Measurements from ENCODE around the gene KRTAP9-1. TPM values are rescaled to one million over a fixed set of nuclear protein-coding genes. Genes with fewer than 3 reads are reported as not detected.
"Not testable (repeated sequence)": the region's sequence is repeated elsewhere in the genome, so short reads cannot be mapped to it uniquely, and the experiment has no call there.

KRTAP9-1 gene
- total and polyA plus RNA-seq, 2 donors (not counting 3 experiments of a cell fraction or from before 2014, with no cell fraction given): not detected

DNA sequence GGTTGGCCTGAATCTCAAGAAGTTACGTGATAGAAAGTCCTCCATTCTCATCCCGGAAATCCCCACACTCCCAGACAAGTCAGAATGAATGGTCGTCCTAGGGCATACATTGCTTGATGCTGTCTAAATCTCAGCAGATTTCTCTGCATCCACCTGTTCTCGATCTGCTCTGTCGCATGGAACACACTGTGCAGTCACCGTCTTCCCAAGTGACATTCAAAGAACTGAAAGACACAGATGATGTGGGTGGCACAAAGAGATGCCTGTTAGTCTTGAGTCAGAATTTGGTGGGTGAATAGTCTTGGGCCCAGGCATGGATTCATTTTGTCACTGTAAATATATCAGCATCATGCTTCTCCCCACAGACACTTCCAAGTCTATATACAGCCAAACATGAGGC is 42.0 kb downstream of the KRTAP9-1 start:
- intact Hi-C loops (cut with micrococcal nuclease): no loop called here
- DNase-seq (ENCODE audit: low read depth, low spot score): no peak
- Histone ChIP-seq H2AFZ (ENCODE audit: low read depth, low read length) (no peak overlapping the region), H3K27me3 (ENCODE audit: control insufficient read depth in 2 of 2, insufficient read depth in 2 of 2, low read length in 2 of 2) (no peaks in the 10 kb centered on the region), H3K79me2 (ENCODE audit: control insufficient read depth, insufficient read depth, low read length) (no peaks in the 10 kb centered on the region), H3K9me1 (replicated peaks; ENCODE audit: control insufficient read depth, extremely low read depth, insufficient read depth, low read length) (no peaks in the 10 kb centered on the region), H3K27ac (ENCODE audit: insufficient read depth, low read depth, low read length) (no peak overlapping the region), H3K4me1 (ENCODE audit: control insufficient read depth, extremely low read depth, insufficient read depth, low read length) (no peaks in the 10 kb centered on the region), H3K36me3 (ENCODE audit: control insufficient read depth in 2 of 2, extremely low read depth in 1 of 2, insufficient read depth in 2 of 2, low read length in 2 of 2) (no peaks in the 10 kb centered on the region), H4K20me1 (replicated peaks; ENCODE audit: control insufficient read depth, extremely low read depth, insufficient read depth, low read length) (no peaks in the 10 kb centered on the region), H3K9me3 (replicated peaks; ENCODE audit: control insufficient read depth, insufficient read depth, low read length) (no peaks in the 10 kb centered on the region), H3K4me3 (replicated peaks in 1 of 3; ENCODE audit: insufficient read depth in 1 of 3, low read depth in 1 of 3, low read length in 3 of 3) (no peak overlapping the region), H3K9ac (replicated peaks; ENCODE audit: extremely low read depth, insufficient read depth, low read length) (no peak overlapping the region), H3K4me2 (ENCODE audit: insufficient read depth, low read length) (no peak overlapping the region)
- TF ChIP-seq, protein P1, sequence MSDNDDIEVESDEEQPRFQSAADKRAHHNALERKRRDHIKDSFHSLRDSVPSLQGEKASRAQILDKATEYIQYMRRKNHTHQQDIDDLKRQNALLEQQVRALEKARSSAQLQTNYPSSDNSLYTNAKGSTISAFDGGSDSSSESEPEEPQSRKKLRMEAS (IDR thresholded peaks at IDR 0.05; ENCODE audit: insufficient read depth, insufficient read length): no peak
- TF ChIP-seq, protein P2, sequence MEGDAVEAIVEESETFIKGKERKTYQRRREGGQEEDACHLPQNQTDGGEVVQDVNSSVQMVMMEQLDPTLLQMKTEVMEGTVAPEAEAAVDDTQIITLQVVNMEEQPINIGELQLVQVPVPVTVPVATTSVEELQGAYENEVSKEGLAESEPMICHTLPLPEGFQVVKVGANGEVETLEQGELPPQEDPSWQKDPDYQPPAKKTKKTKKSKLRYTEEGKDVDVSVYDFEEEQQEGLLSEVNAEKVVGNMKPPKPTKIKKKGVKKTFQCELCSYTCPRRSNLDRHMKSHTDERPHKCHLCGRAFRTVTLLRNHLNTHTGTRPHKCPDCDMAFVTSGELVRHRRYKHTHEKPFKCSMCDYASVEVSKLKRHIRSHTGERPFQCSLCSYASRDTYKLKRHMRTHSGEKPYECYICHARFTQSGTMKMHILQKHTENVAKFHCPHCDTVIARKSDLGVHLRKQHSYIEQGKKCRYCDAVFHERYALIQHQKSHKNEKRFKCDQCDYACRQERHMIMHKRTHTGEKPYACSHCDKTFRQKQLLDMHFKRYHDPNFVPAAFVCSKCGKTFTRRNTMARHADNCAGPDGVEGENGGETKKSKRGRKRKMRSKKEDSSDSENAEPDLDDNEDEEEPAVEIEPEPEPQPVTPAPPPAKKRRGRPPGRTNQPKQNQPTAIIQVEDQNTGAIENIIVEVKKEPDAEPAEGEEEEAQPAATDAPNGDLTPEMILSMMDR (IDR thresholded peaks at IDR 0.05; ENCODE audit: extremely low read depth in 1 of 2, insufficient read depth in 1 of 2, low read depth in 1 of 2, low read length in 2 of 2): no peak
- TF ChIP-seq MYC (IDR thresholded peaks at IDR 0.05; ENCODE audit: low read depth, low read length) (no peak), EZH2 (IDR thresholded peaks at IDR 0.05; ENCODE audit: borderline replicate concordance, low read depth, low read length, severe bottlenecking) (no peak), FOS (IDR thresholded peaks at IDR 0.05; ENCODE audit: borderline replicate concordance, insufficient read depth, low read length) (no peak), JUN (IDR thresholded peaks at IDR 0.05; ENCODE audit: borderline replicate concordance, insufficient read depth, insufficient read length, low read depth) (no peak), GATA2 (IDR thresholded peaks at IDR 0.05; ENCODE audit: insufficient read depth, insufficient read length, low read depth, low read length) (no peak), POLR2AphosphoS5 (IDR thresholded peaks at IDR 0.05; ENCODE audit: insufficient read depth, low read depth, low read length) (no peak), POLR2A (IDR thresholded peaks at IDR 0.05; ENCODE audit: low read depth, low read length) (no peak)
- FAIRE-seq: no peak
- ChIA-PET POLR2A (no interaction called here), CTCF (interaction anchor here (0.9 kb wide), 1 partner anchor 322 kb away, joined by 3 read pairs; no protein-coding TSS in a partner anchor)
- dilution Hi-C loops (cut with MboI; ENCODE audit: extremely low pct_ligation_motif_present, low sequenced_read_pairs): no loop called here
- no TSS peak for BruUV-seq (replicated peaks)

DNA sequence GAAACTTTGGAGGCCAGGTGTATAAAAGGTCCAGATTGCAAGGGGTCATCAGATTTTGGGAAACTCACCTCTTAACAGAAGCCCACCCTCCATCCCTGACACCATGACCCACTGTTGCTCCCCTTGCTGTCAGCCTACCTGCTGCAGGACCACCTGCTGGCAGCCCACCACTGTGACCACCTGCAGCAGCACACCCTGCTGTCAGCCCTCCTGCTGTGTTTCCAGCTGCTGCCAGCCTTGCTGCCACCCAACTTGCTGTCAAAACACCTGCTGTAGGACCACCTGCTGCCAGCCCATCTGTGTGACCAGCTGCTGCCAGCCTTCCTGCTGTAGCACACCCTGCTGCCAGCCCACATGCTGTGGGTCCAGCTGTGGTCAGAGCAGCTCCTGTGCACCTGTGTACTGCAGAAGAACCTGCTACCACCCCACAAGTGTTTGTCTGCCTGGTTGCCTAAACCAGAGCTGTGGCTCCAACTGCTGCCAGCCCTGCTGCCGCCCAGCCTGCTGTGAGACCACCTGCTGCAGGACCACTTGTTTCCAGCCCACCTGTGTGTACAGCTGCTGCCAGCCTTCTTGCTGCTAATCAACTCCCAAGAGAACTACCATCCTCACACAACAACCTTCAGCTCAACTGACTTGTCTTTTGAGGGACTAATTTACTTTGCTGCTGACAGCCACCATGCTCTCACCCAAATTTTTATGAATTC is 42.9 kb downstream of the KRTAP9-1 start, which contains the start of gene KRTAP9-3:
Gene KRTAP9-3, plus strand, starts transcription at position 51 of the 707 bp plus-strand sequence. Its CDS starts 53 bp downstream, at position 104.
- H3K4me1 ChIP-seq (ENCODE audit: control insufficient read depth, extremely low read depth, insufficient read depth, low read length); BruUV-seq (replicated peaks); H3K27me3 ChIP-seq (ENCODE audit: control insufficient read depth in 2 of 2, insufficient read depth in 2 of 2, low read length in 2 of 2); H3K4me2 ChIP-seq (ENCODE audit: insufficient read depth, low read length); H3K36me3 ChIP-seq (ENCODE audit: control insufficient read depth in 2 of 2, extremely low read depth in 1 of 2, insufficient read depth in 2 of 2, low read length in 2 of 2); H3K9ac ChIP-seq (replicated peaks; ENCODE audit: extremely low read depth, insufficient read depth, low read length); H4K20me1 ChIP-seq (replicated peaks; ENCODE audit: control insufficient read depth, extremely low read depth, insufficient read depth, low read length); intact Hi-C loops (cut with micrococcal nuclease); H3K4me3 ChIP-seq (replicated peaks in 1 of 3; ENCODE audit: insufficient read depth in 1 of 3, low read depth in 1 of 3, low read length in 3 of 3); H2AFZ ChIP-seq (ENCODE audit: low read depth, low read length); H3K9me1 ChIP-seq (replicated peaks; ENCODE audit: control insufficient read depth, extremely low read depth, insufficient read depth, low read length); DNase-seq (ENCODE audit: low read depth, low spot score); CTCF ChIA-PET; H3K27ac ChIP-seq (ENCODE audit: insufficient read depth, low read depth, low read length); H3K9me3 ChIP-seq (replicated peaks; ENCODE audit: control insufficient read depth, insufficient read depth, low read length); FAIRE-seq; dilution Hi-C loops (cut with MboI; ENCODE audit: extremely low pct_ligation_motif_present, low sequenced_read_pairs); POLR2A ChIA-PET; H3K79me2 ChIP-seq (ENCODE audit: control insufficient read depth, insufficient read depth, low read length): not testable (repeated sequence)

All from endothelial cell of umbilical vein (primary cell).